HG02678 (cell line): ENCODE data around the gene MCTP1.

Source experiments
- ATAC-seq: cut with Tn5 transposase; IDR thresholded peaks from one replicate; pipeline ENCODE4 v1.9.1; 2021; ENCODE audit warnings: mild to moderate bottlenecking, moderate library complexity; ENCODE audit not compliant: unreplicated experiment

MCTP1 gene

DNA sequence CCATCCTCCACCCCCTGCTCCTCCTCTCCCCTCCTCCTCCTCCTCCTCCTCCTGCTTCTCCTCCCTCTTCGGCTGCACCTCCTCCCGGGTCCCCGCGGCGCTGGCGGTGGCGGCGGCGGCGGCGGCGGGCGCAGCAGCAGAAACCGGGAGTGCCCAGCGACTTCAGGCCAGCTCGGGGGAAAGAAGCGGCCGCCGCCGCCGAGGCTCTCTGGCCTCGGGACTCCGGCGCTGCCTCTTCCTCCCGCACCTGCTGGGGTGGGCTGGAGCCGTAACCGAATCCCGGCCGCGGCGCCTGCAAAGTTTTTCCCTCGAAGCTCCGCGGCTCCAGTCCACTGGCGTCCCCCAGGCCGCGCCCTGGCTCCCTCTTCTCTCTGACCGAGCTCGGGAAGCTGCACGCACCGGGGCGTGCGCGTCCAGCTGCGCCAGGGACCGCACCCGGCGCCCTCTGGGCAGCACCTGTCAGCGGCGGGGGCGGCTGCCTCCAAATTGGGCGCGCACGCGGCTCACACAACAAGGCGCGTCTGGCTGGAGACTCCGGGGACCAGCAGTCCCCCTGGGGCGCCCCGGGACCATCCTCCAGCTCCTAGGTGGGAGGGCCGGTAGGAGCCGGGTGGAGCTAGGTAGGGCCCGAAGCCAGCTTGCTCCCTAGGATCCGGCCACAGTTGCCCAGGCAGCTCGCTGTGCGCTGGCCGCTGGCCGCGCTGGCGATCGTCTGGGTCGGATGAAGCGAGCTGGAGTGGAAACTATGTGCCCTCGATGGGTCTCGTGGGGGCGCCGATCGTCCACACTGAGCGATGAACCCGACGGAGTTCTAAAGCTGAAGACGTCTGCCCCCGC, at the start of gene MCTP1:
Gene MCTP1 (minus strand): TSS at position 523 of the 837 bp plus-strand sequence.
- ATAC-seq = peak; percentile 19

GRCh38 chr5:95332158-95332557, 47.3 kb upstream of the MCTP1 start:
- no peak for ATAC-seq

DNA sequence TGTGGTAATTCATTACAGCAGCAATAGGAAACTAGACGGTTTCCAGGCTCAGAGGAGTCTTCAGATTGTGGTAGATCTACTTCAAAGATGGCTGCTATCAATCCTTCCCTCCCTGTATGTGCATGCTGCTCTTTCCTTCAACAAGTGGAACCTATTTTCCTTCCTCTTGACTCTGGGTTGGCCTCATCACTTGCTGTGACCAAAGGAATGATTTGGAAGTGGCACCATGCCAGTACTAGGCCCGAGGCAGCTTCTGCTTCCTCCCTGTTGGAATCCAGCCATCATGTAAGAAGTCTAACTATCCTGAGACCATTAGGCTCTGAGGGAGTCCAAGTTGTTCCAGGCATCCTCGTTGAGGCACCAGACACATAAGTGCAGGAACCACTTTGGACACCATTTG, 46.5 kb upstream of the MCTP1 start:
- ATAC-seq = no peak

GRCh38 chr5:95327211-95327610, 42.3 kb upstream of the MCTP1 start:
- ATAC-seq = no peak

- no peak for ATAC-seq
Measured at GRCh38 chr5:95317687-95318086, 32.8 kb upstream of the MCTP1 start.

- ATAC-seq = no peak
Measured at GRCh38 chr5:95317085-95317484, 32.2 kb upstream of the MCTP1 start.

- no peak for ATAC-seq
Measured at GRCh38 chr5:95304711-95305110, 19.8 kb upstream of the MCTP1 start.

- no peak for ATAC-seq
Measured at GRCh38 chr5:95298651-95299050, 13.8 kb upstream of the MCTP1 start.

DNA sequence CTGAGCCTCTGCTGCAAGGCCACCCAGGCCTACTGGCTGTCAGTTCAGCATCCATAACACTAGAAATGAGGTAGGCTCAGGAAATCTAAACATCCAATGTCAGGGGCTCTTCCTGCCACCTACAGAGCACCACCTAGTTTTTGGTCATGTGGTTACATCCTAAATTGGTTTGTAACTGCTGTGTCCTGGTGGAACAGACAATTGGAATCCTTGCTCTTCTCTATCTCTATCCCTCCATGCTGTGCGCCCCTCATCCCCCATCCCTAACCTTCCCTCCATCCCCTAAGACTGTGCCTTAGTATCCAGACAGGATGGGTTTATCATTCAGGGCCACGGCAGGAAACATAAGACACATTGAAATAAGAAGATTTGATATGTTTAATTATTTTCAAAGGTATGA, 11.4 kb upstream of the MCTP1 start:
- no peak for ATAC-seq

DNA sequence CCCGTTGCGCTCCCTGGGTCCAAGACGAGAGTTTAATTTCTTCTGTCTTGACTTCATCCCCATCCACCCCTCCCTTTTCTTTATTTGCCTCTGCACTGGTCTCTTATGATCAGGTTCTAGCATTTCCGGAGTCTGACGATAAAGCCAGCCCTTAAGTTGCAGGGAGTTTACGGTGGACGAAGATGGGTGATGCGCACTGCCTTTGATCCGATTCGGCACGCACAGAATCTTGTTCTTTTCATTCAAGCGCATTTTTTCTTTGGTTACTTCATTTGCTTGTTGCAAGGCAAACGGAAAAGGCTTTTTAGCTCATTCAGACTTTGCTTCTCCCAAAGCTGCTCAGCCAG, 488 bp upstream of the MCTP1 start:
- ATAC-seq = no peak

- peak; percentile 56 for ATAC-seq
Measured at GRCh38 chr5:95283761-95284571, 928 bp downstream of the MCTP1 start.

GRCh38 chr5:95283022-95283615, 1.8 kb downstream of the MCTP1 start:
- no peak for ATAC-seq

DNA sequence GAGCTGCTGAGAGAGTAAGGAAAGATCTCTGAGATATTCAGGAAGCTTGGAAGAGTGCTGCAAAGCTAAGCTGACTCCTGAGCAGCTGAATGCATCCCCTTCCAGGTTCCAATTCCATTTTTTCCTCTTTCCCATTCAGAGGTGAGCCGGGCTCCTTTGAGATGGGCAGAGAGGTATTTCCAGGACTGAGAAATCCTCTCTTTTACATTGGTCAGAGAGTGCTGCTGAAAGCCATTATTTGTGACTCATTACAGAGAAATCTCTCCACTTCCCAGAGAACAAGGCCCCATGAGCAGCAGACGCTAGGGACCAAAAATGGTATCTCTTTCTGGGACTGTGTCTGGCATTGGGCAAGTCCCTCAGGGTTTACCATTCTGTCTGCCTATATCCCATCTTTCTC, 3.7 kb downstream of the MCTP1 start:
- ATAC-seq = no peak

DNA sequence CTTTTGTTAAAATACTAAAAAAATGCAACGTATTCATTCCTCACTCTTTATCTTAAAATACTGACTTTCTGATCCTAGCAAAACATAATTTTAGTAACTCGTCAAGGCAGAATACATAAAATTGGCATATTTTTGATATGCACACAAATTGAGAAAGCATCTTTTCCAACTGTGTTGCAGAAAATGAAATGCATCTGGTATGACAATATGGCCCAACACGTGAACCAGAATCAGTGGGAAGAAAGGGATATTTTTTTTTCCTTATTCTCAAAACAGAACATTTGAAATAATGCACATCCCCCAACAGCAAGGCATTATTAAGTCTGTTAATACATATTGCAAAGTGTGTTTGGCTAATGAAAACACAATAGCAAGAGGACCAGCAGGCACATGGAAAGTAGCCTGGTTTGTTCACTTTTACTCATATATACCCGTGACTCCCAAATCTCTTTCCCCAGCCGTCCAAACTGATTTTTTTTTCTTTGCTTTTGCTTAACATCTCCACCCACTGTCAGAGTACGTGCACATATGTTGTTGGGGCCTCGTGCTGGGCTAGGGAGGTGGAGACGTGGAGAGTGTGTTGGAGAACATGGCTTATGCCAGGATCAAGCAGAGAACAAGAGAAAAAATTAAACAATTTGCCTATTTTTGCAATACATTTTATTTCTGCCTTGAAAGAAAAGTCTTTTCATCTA, 4.3 kb downstream of the MCTP1 start:
- no peak for ATAC-seq

- ATAC-seq = no peak
Measured at GRCh38 chr5:95274011-95274410, 10.9 kb downstream of the MCTP1 start.

DNA sequence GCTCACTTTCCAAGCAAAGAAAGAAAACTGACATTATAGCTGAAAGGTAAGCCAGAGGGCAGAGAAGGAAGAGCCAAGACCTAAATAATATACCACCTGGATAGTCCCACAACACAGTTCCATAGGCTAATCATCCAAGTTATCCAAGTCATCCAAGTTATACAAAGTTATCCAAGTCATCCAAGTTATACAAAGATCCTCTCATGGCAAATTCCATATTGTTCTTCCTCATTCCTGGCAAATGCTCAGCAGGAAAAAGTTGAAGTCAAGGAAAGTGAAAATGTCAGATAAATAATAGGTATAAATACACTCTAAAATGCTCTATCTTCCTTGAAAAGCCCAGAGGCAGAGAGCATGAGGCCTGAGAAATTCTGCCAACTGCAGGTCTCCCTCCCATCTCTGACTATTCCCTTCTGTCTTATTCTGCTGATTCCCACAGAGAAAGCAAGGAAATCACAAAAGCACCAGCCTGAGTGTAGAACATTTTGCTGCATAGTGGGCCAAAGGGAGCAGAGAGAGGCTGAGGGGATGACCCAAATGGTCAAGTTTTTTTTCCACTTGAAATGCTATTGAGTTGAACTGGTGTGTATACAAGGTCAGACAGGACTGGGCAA, 12.5 kb downstream of the MCTP1 start:
- ATAC-seq = no peak

DNA sequence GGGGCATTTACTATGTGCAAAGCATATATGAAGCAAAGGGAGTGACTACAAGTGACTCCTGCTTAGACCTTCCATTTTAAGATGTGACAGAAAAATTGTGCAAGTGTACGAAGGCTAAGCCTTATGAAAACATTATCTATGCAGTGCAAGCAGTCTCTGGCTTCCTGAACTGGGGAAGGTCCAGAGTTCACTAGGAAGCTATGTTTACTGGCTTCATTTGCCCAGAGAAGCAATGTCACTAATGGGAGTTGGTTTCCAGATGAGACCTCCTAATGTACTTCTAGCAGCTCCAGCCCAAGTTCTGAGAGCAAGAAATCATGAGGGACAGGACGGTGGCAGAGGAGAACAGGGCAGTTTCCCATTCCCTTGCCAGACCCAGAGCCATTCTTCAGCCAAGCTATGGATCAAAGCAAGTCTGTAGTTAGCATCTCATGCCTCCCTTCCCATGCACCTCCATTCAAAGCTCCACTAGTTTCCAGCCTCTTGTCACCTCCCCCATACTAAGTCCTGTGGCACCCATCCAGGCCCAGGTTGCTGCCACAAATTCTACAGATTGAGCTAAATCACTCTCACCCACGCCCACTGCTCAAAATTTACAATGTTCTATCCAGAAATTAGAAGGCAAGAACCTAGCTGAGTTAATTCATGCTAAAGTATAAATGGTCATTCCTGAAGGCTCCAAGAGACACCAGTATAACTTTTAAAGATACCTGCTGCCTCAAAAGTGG, 21.8 kb downstream of the MCTP1 start:
- ATAC-seq = no peak

DNA sequence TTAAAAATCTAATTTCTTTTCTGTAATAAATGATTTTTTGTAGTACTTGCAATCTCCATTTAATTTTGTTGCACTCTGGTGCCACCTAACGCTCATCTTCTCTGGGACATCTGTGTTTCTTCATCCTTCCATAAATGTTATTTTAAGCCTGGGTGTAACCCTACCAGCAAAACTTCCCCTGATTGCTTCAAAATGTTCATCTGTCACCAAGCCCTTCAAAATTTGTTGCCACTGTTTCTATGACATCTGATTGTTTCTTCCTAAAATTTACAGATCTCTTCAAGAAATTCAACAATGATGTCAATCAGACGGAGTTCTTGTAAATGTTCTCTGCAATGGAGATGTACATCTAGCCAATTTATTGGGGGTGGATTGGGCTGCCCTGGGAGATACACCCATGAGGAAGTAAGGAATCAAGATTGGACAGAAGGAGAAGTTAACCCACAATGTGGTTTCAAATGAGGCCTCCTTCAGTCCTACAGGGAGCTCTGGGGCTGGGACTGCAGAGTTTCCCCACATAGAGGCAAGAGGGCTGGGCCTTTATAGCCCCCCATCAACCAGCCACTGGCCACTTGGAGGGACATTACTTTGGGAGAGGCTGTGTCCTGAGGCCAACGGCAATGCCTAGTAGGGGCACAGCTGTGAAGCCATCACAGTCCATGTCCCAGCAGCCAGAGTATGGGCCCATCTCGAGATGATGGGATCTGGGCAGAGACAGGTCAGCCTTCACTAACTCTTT, 23.3 kb downstream of the MCTP1 start:
- no peak for ATAC-seq

GRCh38 chr5:95256991-95257390, 27.9 kb downstream of the MCTP1 start:
- ATAC-seq = no peak
